ENCODE data around the gene HOXB7.

HOXB7 gene

GRCh38 chr17:48567209-48567608, 43.6 kb downstream of the HOXB7 start:
- Histone ChIP-seq H3K36me3 (ENCODE audit: control insufficient read depth, insufficient read depth, low read length) (no peaks in the 10 kb centered on the region), H3K4me3 (ENCODE audit: extremely low read depth, insufficient read depth, low read length, poor library complexity, severe bottlenecking) (no peak overlapping the region), H3K27ac (ENCODE audit: low read depth, low read length, severe bottlenecking) (peak overlapping the region; percentile 23), H3K9me3 (ENCODE audit: control insufficient read depth, low read length) (no peaks in the 10 kb centered on the region), H3K4me1 (ENCODE audit: control insufficient read depth, insufficient read depth, low read length, poor library complexity, severe bottlenecking) (peaks cover 34% of the 10 kb centered on the region)
- 28 to 36% methylated on average over 6 of the region's 6 CpGs for WGBS, 2 experiments (ENCODE audit: insufficient coverage in 2 of 2)

GRCh38 chr17:48566717-48567116, 44.1 kb downstream of the HOXB7 start:
- no CpG with 5 or more reads among the region's 2 CpGs for WGBS, 2 experiments (ENCODE audit: insufficient coverage in 2 of 2)
- Histone ChIP-seq H3K36me3 (ENCODE audit: control insufficient read depth, insufficient read depth, low read length) (no peaks in the 10 kb centered on the region), H3K27ac (ENCODE audit: low read depth, low read length, severe bottlenecking) (no peak overlapping the region), H3K9me3 (ENCODE audit: control insufficient read depth, low read length) (no peaks in the 10 kb centered on the region), H3K4me1 (ENCODE audit: control insufficient read depth, insufficient read depth, low read length, poor library complexity, severe bottlenecking) (peaks cover 33% of the 10 kb centered on the region), H3K4me3 (ENCODE audit: extremely low read depth, insufficient read depth, low read length, poor library complexity, severe bottlenecking) (no peak overlapping the region)

- H3K4me1 ChIP-seq (ENCODE audit: control insufficient read depth, insufficient read depth, low read length, poor library complexity, severe bottlenecking), result peaks cover 27% of the 10 kb centered on the region
- 18 to 20% methylated on average over 1 to 2 of the region's 4 CpGs for WGBS, 2 experiments (ENCODE audit: insufficient coverage in 2 of 2)
- H3K27ac ChIP-seq (ENCODE audit: low read depth, low read length, severe bottlenecking), result no peak overlapping the region
- no peak overlapping the region for H3K4me3 ChIP-seq (ENCODE audit: extremely low read depth, insufficient read depth, low read length, poor library complexity, severe bottlenecking)
- H3K36me3 ChIP-seq (ENCODE audit: control insufficient read depth, insufficient read depth, low read length), result no peaks in the 10 kb centered on the region
- H3K9me3 ChIP-seq (ENCODE audit: control insufficient read depth, low read length), result no peaks in the 10 kb centered on the region
These were observed 44.7 kb downstream of the HOXB7 start for GRCh38 chr17:48565925-48566710.

- Histone ChIP-seq H3K4me3 (ENCODE audit: extremely low read depth, insufficient read depth, low read length, poor library complexity, severe bottlenecking) (no peak overlapping the region), H3K27ac (ENCODE audit: low read depth, low read length, severe bottlenecking) (peak overlapping the region; percentile 41), H3K9me3 (ENCODE audit: control insufficient read depth, low read length) (no peaks in the 10 kb centered on the region), H3K36me3 (ENCODE audit: control insufficient read depth, insufficient read depth, low read length) (no peaks in the 10 kb centered on the region), H3K4me1 (ENCODE audit: control insufficient read depth, insufficient read depth, low read length, poor library complexity, severe bottlenecking) (peaks cover 23% of the 10 kb centered on the region)
- WGBS, 2 experiments (ENCODE audit: insufficient coverage in 2 of 2), result no CpG with 5 or more reads among the region's 2 CpGs
These were observed 45.7 kb downstream of the HOXB7 start for GRCh38 chr17:48565022-48565554.

GRCh38 chr17:48564188-48565021, 46.4 kb downstream of the HOXB7 start:
- H3K27ac ChIP-seq (ENCODE audit: low read depth, low read length, severe bottlenecking), result peak overlapping the region; percentile 57
- no peaks in the 10 kb centered on the region for H3K9me3 ChIP-seq (ENCODE audit: control insufficient read depth, low read length)
- no peaks in the 10 kb centered on the region for H3K36me3 ChIP-seq (ENCODE audit: control insufficient read depth, insufficient read depth, low read length)
- WGBS, 2 experiments (ENCODE audit: insufficient coverage in 2 of 2), result 1 to 4% methylated on average over 25 to 61 of the region's 73 CpGs
- peak overlapping the region; percentile 37 for H3K4me3 ChIP-seq (ENCODE audit: extremely low read depth, insufficient read depth, low read length, poor library complexity, severe bottlenecking)
- H3K4me1 ChIP-seq (ENCODE audit: control insufficient read depth, insufficient read depth, low read length, poor library complexity, severe bottlenecking), result peaks cover 16% of the 10 kb centered on the region

- no peaks in the 10 kb centered on the region for H3K9me3 ChIP-seq (ENCODE audit: control insufficient read depth, low read length)
- 9% methylated on average over 4 to 6 of the region's 10 CpGs for WGBS, 2 experiments (ENCODE audit: insufficient coverage in 2 of 2)
- peak overlapping the region; percentile 57 for H3K27ac ChIP-seq (ENCODE audit: low read depth, low read length, severe bottlenecking)
- H3K4me3 ChIP-seq (ENCODE audit: extremely low read depth, insufficient read depth, low read length, poor library complexity, severe bottlenecking), result peak overlapping the region; percentile 32
- no peaks in the 10 kb centered on the region for H3K36me3 ChIP-seq (ENCODE audit: control insufficient read depth, insufficient read depth, low read length)
- peaks cover 16% of the 10 kb centered on the region for H3K4me1 ChIP-seq (ENCODE audit: control insufficient read depth, insufficient read depth, low read length, poor library complexity, severe bottlenecking)
These were observed 47.0 kb downstream of the HOXB7 start for GRCh38 chr17:48563867-48564187.

GRCh38 chr17:48563385-48563838, 47.4 kb downstream of the HOXB7 start:
- peaks cover 16% of the 10 kb centered on the region for H3K4me1 ChIP-seq (ENCODE audit: control insufficient read depth, insufficient read depth, low read length, poor library complexity, severe bottlenecking)
- H3K36me3 ChIP-seq (ENCODE audit: control insufficient read depth, insufficient read depth, low read length), result no peaks in the 10 kb centered on the region
- 25 to 31% methylated on average over 5 of the region's 6 CpGs for WGBS, 2 experiments (ENCODE audit: insufficient coverage in 2 of 2)
- peak overlapping the region; percentile 32 for H3K4me3 ChIP-seq (ENCODE audit: extremely low read depth, insufficient read depth, low read length, poor library complexity, severe bottlenecking)
- H3K9me3 ChIP-seq (ENCODE audit: control insufficient read depth, low read length), result no peaks in the 10 kb centered on the region
- H3K27ac ChIP-seq (ENCODE audit: low read depth, low read length, severe bottlenecking), result peak overlapping the region; percentile 57

GRCh38 chr17:48562934-48563333, 47.9 kb downstream of the HOXB7 start:
- no peaks in the 10 kb centered on the region for H3K36me3 ChIP-seq (ENCODE audit: control insufficient read depth, insufficient read depth, low read length)
- H3K4me3 ChIP-seq (ENCODE audit: extremely low read depth, insufficient read depth, low read length, poor library complexity, severe bottlenecking), result no peak overlapping the region
- no peak overlapping the region for H3K27ac ChIP-seq (ENCODE audit: low read depth, low read length, severe bottlenecking)
- 25 to 50% methylated on average over 2 to 3 of the region's 5 CpGs for WGBS, 2 experiments (ENCODE audit: insufficient coverage in 2 of 2)
- peaks cover 16% of the 10 kb centered on the region for H3K4me1 ChIP-seq (ENCODE audit: control insufficient read depth, insufficient read depth, low read length, poor library complexity, severe bottlenecking)
- H3K9me3 ChIP-seq (ENCODE audit: control insufficient read depth, low read length), result no peaks in the 10 kb centered on the region

- no peak overlapping the region for H3K27ac ChIP-seq (ENCODE audit: low read depth, low read length, severe bottlenecking)
- no peaks in the 10 kb centered on the region for H3K9me3 ChIP-seq (ENCODE audit: control insufficient read depth, low read length)
- WGBS, 2 experiments (ENCODE audit: insufficient coverage in 2 of 2), result 42 to 55% methylated on average over 9 to 10 of the region's 15 CpGs
- no peaks in the 10 kb centered on the region for H3K36me3 ChIP-seq (ENCODE audit: control insufficient read depth, insufficient read depth, low read length)
- peaks cover 21% of the 10 kb centered on the region for H3K4me1 ChIP-seq (ENCODE audit: control insufficient read depth, insufficient read depth, low read length, poor library complexity, severe bottlenecking)
- no peak overlapping the region for H3K4me3 ChIP-seq (ENCODE audit: extremely low read depth, insufficient read depth, low read length, poor library complexity, severe bottlenecking)
These were observed 48.7 kb downstream of the HOXB7 start for GRCh38 chr17:48561884-48562810.

All from mesodermal cell (in vitro differentiated cells).